Astrocyte (in vitro differentiated cells and primary cell): ENCODE data around the gene GATM. TPM values are rescaled to one million over a fixed set of nuclear protein-coding genes. Genes with fewer than 3 reads are reported as not detected.

Experiments
- DNase-seq: peaks from one replicate; pipeline ENCODE4 v3.0.0-alpha.2; 2010; ENCODE audit warnings: low read depth
- FAIRE-seq: peaks from 2 replicates; lab custom pipeline; 2011; peaks lifted over from hg19 to GRCh38; lab: Jason Lieb, UNC
- H2AFZ ChIP-seq: 2 replicates; pipeline ENCODE4 v1.6.0; 2012; ENCODE audit warnings: low read depth, low read length, inconsistent platforms
- H3K27ac ChIP-seq: 2 replicates; pipeline ENCODE4 v1.5.1; 2011; ENCODE audit warnings: low read depth, low read length, inconsistent platforms
- H3K27me3 ChIP-seq: 2 replicates; pipeline ENCODE4 v1.6.0; 2011; ENCODE audit warnings: low read length, inconsistent platforms; ENCODE audit not compliant: insufficient read depth
- H3K36me3 ChIP-seq: 2 replicates; pipeline ENCODE4 v1.5.1; 2011; ENCODE audit warnings: low read length, inconsistent platforms; ENCODE audit not compliant: insufficient read depth
- H3K4me1 ChIP-seq: 2 replicates; pipeline ENCODE4 v1.5.1; 2011; ENCODE audit warnings: low read length, inconsistent platforms; ENCODE audit not compliant: insufficient read depth
- H3K4me2 ChIP-seq: 2 replicates; pipeline ENCODE4 v1.6.0; 2012; ENCODE audit warnings: low read length, inconsistent platforms
- H3K4me3 ChIP-seq: 2 replicates; pipeline ENCODE4 v1.5.1; 2011; ENCODE audit warnings: low read depth, mild to moderate bottlenecking, low read length, inconsistent platforms; ENCODE audit not compliant: insufficient read depth
- H3K79me2 ChIP-seq: 2 replicates; pipeline ENCODE4 v1.6.0; 2012; ENCODE audit warnings: mild to moderate bottlenecking, low read length, inconsistent platforms; ENCODE audit not compliant: insufficient read depth
- H3K9ac ChIP-seq: 2 replicates; pipeline ENCODE4 v1.6.0; 2012; ENCODE audit warnings: mild to moderate bottlenecking, low read length, inconsistent platforms
- H3K9me3 ChIP-seq: 2 replicates; pipeline ENCODE4 v1.5.1; 2012; ENCODE audit warnings: low read depth, mild to moderate bottlenecking, low read length, inconsistent platforms; ENCODE audit not compliant: insufficient read depth
- H4K20me1 ChIP-seq: 2 replicates; pipeline ENCODE4 v1.6.0; 2012; ENCODE audit warnings: low read length, inconsistent platforms; ENCODE audit not compliant: insufficient read depth
- H3K27ac Mint-ChIP-seq: one replicate; pipeline ENCODE4 v1.8.0; 2021; ENCODE audit warnings: mild to moderate bottlenecking, mixed read lengths; ENCODE audit not compliant: unreplicated experiment
- H3K27me3 Mint-ChIP-seq: one replicate; pipeline ENCODE4 v1.8.0; 2021; ENCODE audit warnings: low read depth, mixed read lengths; ENCODE audit not compliant: unreplicated experiment
- H3K36me3 Mint-ChIP-seq: one replicate; pipeline ENCODE4 v1.8.0; 2021; ENCODE audit warnings: low read depth, mixed read lengths; ENCODE audit not compliant: unreplicated experiment
- H3K4me1 Mint-ChIP-seq: one replicate; pipeline ENCODE4 v1.8.0; 2021; ENCODE audit warnings: low read depth, mixed read lengths; ENCODE audit not compliant: unreplicated experiment
- H3K4me3 Mint-ChIP-seq: one replicate; pipeline ENCODE4 v1.8.0; 2021; ENCODE audit warnings: mild to moderate bottlenecking, moderate library complexity, mixed read lengths; ENCODE audit not compliant: unreplicated experiment
- H3K9me3 Mint-ChIP-seq: one replicate; pipeline ENCODE4 v1.8.0; 2021; ENCODE audit warnings: mild to moderate bottlenecking, mixed read lengths; ENCODE audit not compliant: unreplicated experiment
- CTCF ChIP-seq: IDR thresholded peaks from 2 replicates; pipeline ENCODE4 v1.5.1; 2011; ENCODE audit warnings: low read depth, mild to moderate bottlenecking, inconsistent platforms, low read length, moderate library complexity; ENCODE audit not compliant: insufficient read depth
- EZH2 ChIP-seq: IDR thresholded peaks from 2 replicates; pipeline ENCODE4 v1.6.1; 2012; ENCODE audit warnings: mild to moderate bottlenecking, low read length, inconsistent platforms; ENCODE audit not compliant: insufficient read depth
- total RNA-seq: library from RNA; stranded (reverse); gene quantifications from 2 replicates; pipeline ENCODE4 v1.2.1, GENCODE V29; 2021

The GATM gene
- total RNA-seq, 1 donor from 2014 or later, result 5.4 TPM

- FAIRE-seq (no peak), DNase-seq (no peak)
- no peak overlapping the region for H3K4me3 ChIP-seq
- no peaks in the 10 kb centered on the region for H3K79me2 ChIP-seq
- Mint-ChIP-seq H3K9me3 (no peaks in the 10 kb centered on the region), H3K27me3 (no peaks in the 10 kb centered on the region), H3K36me3 (no peaks in the 10 kb centered on the region), H3K4me1 (no peaks in the 10 kb centered on the region), H3K4me3 (no peak overlapping the region), H3K27ac (no peak overlapping the region)
- no peaks in the 10 kb centered on the region for H3K36me3 ChIP-seq
- no peak overlapping the region for H2AFZ ChIP-seq
- H3K27me3 ChIP-seq, result no peaks in the 10 kb centered on the region
- no peaks in the 10 kb centered on the region for H4K20me1 ChIP-seq
- no peak overlapping the region for H3K27ac ChIP-seq
- H3K4me1 ChIP-seq, result no peaks in the 10 kb centered on the region
- TF ChIP-seq EZH2, result no peak
- TF ChIP-seq CTCF, result no peak
- H3K4me2 ChIP-seq, result no peak overlapping the region
- H3K9ac ChIP-seq, result no peak overlapping the region
- H3K9me3 ChIP-seq, result no peaks in the 10 kb centered on the region
These were observed 14.1 kb downstream of the GATM start for GRCh38 chr15:45364271-45364670.

GRCh38 chr15:45363801-45364200 is 14.5 kb downstream of the GATM start:
- H3K27ac ChIP-seq, result no peak overlapping the region
- no peaks in the 10 kb centered on the region for H3K36me3 ChIP-seq
- H3K79me2 ChIP-seq, result no peaks in the 10 kb centered on the region
- H2AFZ ChIP-seq, result no peak overlapping the region
- H3K4me1 ChIP-seq, result no peaks in the 10 kb centered on the region
- DNase-seq (no peak), FAIRE-seq (no peak)
- Mint-ChIP-seq H3K4me1 (no peaks in the 10 kb centered on the region), H3K36me3 (no peaks in the 10 kb centered on the region), H3K4me3 (no peak overlapping the region), H3K9me3 (no peaks in the 10 kb centered on the region), H3K27ac (no peak overlapping the region), H3K27me3 (no peaks in the 10 kb centered on the region)
- no peak overlapping the region for H3K4me2 ChIP-seq
- H3K9me3 ChIP-seq, result no peaks in the 10 kb centered on the region
- H3K4me3 ChIP-seq, result no peak overlapping the region
- H3K9ac ChIP-seq, result no peak overlapping the region
- no peaks in the 10 kb centered on the region for H4K20me1 ChIP-seq
- no peaks in the 10 kb centered on the region for H3K27me3 ChIP-seq
- TF ChIP-seq EZH2, result no peak
- no peak for TF ChIP-seq CTCF

- no peak overlapping the region for H3K27ac ChIP-seq
- no peak for TF ChIP-seq CTCF
- no peak for TF ChIP-seq EZH2
- H3K79me2 ChIP-seq, result no peaks in the 10 kb centered on the region
- H4K20me1 ChIP-seq, result no peaks in the 10 kb centered on the region
- no peaks in the 10 kb centered on the region for H3K9me3 Mint-ChIP-seq
- no peaks in the 10 kb centered on the region for H3K4me1 ChIP-seq
- DNase-seq (no peak), FAIRE-seq (no peak)
- no peaks in the 10 kb centered on the region for H3K36me3 ChIP-seq
- no peak overlapping the region for H3K4me2 ChIP-seq
- no peak overlapping the region for H3K4me3 Mint-ChIP-seq
- no peaks in the 10 kb centered on the region for H3K4me1 Mint-ChIP-seq
- H3K27me3 ChIP-seq, result no peaks in the 10 kb centered on the region
- no peaks in the 10 kb centered on the region for H3K36me3 Mint-ChIP-seq
- no peaks in the 10 kb centered on the region for H3K9me3 ChIP-seq
- H3K9ac ChIP-seq, result no peak overlapping the region
- H3K4me3 ChIP-seq, result no peak overlapping the region
- H2AFZ ChIP-seq, result no peak overlapping the region
- H3K27me3 Mint-ChIP-seq, result no peaks in the 10 kb centered on the region
- no peak overlapping the region for H3K27ac Mint-ChIP-seq
These were observed 15.0 kb downstream of the GATM start for GRCh38 chr15:45363334-45363733.
